ENCODE data around the gene CDS1.

The CDS1 gene

DNA sequence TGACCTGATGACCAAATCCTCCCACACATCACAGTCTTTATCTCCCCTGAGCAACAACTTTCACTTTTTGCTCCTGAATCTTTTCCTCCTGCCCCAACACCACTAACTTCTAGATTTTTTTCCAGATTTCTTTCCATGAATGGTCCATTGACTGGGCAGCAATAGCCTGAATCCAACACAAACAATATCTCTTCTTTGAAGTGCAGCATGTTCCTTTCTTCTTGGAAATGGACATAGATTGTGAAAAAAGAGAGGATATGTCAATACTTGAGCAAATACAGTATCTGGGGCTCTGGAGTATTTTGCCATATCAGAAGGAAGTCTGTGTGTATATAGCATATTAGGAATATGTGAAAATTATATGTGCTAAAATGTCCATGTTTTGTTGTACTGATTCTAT is 55.2 kb downstream of the CDS1 start:
- H3K36me3 ChIP-seq (ENCODE audit: control insufficient read depth in 2 of 2, insufficient read depth in 2 of 2, low read length in 2 of 2): peaks cover 5 to 13% of the 10 kb centered on the region in 2 donors
- H3K9me3 ChIP-seq (ENCODE audit: control insufficient read depth in 2 of 2, low read length in 2 of 2): no peaks in the 10 kb centered on the region
- no peak overlapping the region for H3K27ac ChIP-seq (ENCODE audit: low read depth in 2 of 2, low read length in 2 of 2)
- H3K4me1 ChIP-seq (ENCODE audit: control insufficient read depth in 2 of 2, insufficient read depth in 2 of 2, low read length in 2 of 2): no peaks in the 10 kb centered on the region
- no peaks in the 10 kb centered on the region for H3K27me3 ChIP-seq (ENCODE audit: control insufficient read depth in 2 of 2, insufficient read depth in 2 of 2, low read length in 2 of 2)
- no peak overlapping the region for H3K4me3 ChIP-seq (ENCODE audit: low read length in 2 of 2)
- no peak overlapping the region for H3K9ac ChIP-seq (ENCODE audit: low read depth in 1 of 2, low read length in 2 of 2)

DNA sequence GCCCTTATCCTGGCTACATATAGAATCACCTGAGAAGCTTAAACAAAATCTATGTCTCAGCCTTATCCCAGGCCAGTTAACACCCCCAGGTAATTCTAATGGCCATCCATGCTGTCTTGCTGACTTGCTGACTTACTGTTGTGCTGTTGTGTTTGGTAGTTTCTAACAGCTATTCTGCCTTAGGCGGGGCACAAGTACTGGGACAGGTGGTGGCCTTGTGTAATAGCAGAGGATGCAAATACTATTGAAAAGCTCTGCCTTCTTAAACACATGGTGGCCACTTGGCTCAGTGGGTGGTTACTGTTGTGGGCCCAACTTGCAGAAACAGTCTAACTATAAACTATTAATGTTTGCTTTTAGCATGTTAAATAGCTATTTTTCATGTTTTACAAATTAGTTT is 56.2 kb downstream of the CDS1 start:
- Histone ChIP-seq H3K36me3 (ENCODE audit: control insufficient read depth in 2 of 2, insufficient read depth in 2 of 2, low read length in 2 of 2) (peaks cover 5 to 17% of the 10 kb centered on the region in 2 donors), H3K9me3 (ENCODE audit: control insufficient read depth in 2 of 2, low read length in 2 of 2) (no peaks in the 10 kb centered on the region), H3K27me3 (ENCODE audit: control insufficient read depth in 2 of 2, insufficient read depth in 2 of 2, low read length in 2 of 2) (no peaks in the 10 kb centered on the region), H3K4me3 (ENCODE audit: low read length in 2 of 2) (no peak overlapping the region), H3K27ac (ENCODE audit: low read depth in 2 of 2, low read length in 2 of 2) (no peak overlapping the region), H3K4me1 (ENCODE audit: control insufficient read depth in 2 of 2, insufficient read depth in 2 of 2, low read length in 2 of 2) (no peaks in the 10 kb centered on the region), H3K9ac (ENCODE audit: low read depth in 1 of 2, low read length in 2 of 2) (no peak overlapping the region)

DNA sequence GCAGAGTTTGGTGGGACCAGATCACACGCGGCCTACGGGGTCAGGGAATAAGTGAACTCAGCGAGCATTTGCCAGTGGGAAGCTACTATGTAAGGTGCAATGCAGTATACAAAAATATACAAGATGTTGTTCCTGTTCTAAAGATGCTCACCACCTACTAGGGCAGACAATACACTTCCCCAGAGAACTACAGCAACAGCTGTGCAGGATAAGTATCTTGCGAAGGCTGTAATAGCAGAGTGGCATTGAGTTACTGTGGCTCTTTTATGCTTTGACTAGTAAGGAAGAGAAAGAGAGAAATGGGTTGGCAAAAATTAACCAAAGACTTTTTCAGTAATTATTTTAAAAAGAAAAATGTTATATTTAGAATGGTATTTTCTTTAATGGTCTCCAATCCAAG is 61.2 kb downstream of the CDS1 start:
- Histone ChIP-seq H3K27ac (ENCODE audit: low read depth in 2 of 2, low read length in 2 of 2) (no peak overlapping the region), H3K4me1 (ENCODE audit: control insufficient read depth in 2 of 2, insufficient read depth in 2 of 2, low read length in 2 of 2) (peaks cover 0 to 13% of the 10 kb centered on the region in 2 donors)

DNA sequence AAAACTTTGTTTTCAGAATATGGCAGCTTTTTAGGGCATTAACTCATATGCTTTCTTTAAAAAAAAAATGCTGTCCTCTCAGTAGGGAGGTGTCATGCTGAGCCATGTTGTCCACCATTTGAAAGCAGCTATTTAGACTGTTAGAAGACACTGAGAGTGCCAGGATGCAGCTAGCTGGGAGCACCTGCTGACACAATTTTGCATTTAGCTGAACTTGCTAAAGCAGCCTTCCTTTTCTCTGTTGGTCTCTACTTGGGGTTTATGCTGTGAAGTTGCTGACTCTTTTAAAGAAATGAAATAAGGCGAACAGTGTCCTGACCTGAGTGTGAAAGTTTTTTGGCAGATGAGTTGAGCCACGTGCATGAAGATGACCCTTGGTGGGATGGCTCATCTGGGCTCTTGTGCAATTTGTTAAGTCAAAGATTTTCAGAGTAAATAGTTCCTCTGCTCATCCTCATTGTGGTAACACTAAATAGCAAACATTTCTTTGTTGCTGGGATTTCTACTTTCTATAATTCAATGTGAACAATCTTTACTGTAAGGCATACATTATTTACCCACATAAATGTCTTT is 64.5 kb downstream of the CDS1 start:
- Histone ChIP-seq H3K9ac (ENCODE audit: low read depth in 1 of 2, low read length in 2 of 2) (no peak overlapping the region), H3K27ac (ENCODE audit: low read depth in 2 of 2, low read length in 2 of 2) (no peak overlapping the region), H3K4me1 (ENCODE audit: control insufficient read depth in 2 of 2, insufficient read depth in 2 of 2, low read length in 2 of 2) (peaks cover 5 to 20% of the 10 kb centered on the region in 2 donors), H3K4me3 (ENCODE audit: low read length in 2 of 2) (no peak overlapping the region), H3K36me3 (ENCODE audit: control insufficient read depth in 2 of 2, insufficient read depth in 2 of 2, low read length in 2 of 2) (peaks cover 0 to 8% of the 10 kb centered on the region in 2 donors), H3K9me3 (ENCODE audit: control insufficient read depth in 2 of 2, low read length in 2 of 2) (no peaks in the 10 kb centered on the region), H3K27me3 (ENCODE audit: control insufficient read depth in 2 of 2, insufficient read depth in 2 of 2, low read length in 2 of 2) (no peaks in the 10 kb centered on the region)

More for the DNA sequence above, 61.2 kb downstream of the CDS1 start:
- Histone ChIP-seq H3K4me3 (ENCODE audit: low read length in 2 of 2) (no peak overlapping the region), H3K9me3 (ENCODE audit: control insufficient read depth in 2 of 2, low read length in 2 of 2) (no peaks in the 10 kb centered on the region), H3K36me3 (ENCODE audit: control insufficient read depth in 2 of 2, insufficient read depth in 2 of 2, low read length in 2 of 2) (peaks cover 5 to 15% of the 10 kb centered on the region in 2 donors), H3K27me3 (ENCODE audit: control insufficient read depth in 2 of 2, insufficient read depth in 2 of 2, low read length in 2 of 2) (no peaks in the 10 kb centered on the region), H3K9ac (ENCODE audit: low read depth in 1 of 2, low read length in 2 of 2) (no peak overlapping the region)

DNA sequence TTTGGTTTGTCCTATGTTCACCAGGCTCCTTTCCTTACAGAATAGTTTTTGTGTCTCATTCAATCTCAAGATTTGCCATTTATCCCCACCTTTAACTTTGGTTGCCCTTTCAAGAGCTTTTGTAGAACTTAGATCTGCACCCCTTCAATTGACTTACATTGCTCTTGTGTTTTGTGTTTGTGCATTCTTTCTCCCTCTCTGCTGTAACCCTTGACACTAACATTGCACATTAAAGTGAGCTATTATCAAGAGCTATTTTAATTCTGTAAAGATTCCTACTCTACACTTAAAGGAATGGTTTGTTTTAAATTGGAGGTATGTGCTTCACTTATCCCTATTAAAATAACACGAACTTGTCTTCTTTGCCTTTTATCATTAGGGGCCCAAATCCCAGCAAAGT is 65.3 kb downstream of the CDS1 start:
- peaks cover 0 to 7% of the 10 kb centered on the region in 2 donors for H3K36me3 ChIP-seq (ENCODE audit: control insufficient read depth in 2 of 2, insufficient read depth in 2 of 2, low read length in 2 of 2)
- peak overlapping the region in 1 of 2 donors; percentile 9 for H3K9ac ChIP-seq (ENCODE audit: low read depth in 1 of 2, low read length in 2 of 2)
- H3K27me3 ChIP-seq (ENCODE audit: control insufficient read depth in 2 of 2, insufficient read depth in 2 of 2, low read length in 2 of 2): no peaks in the 10 kb centered on the region
- H3K9me3 ChIP-seq (ENCODE audit: control insufficient read depth in 2 of 2, low read length in 2 of 2): no peaks in the 10 kb centered on the region
- no peak overlapping the region for H3K4me3 ChIP-seq (ENCODE audit: low read length in 2 of 2)
- H3K4me1 ChIP-seq (ENCODE audit: control insufficient read depth in 2 of 2, insufficient read depth in 2 of 2, low read length in 2 of 2): peaks cover 5 to 20% of the 10 kb centered on the region in 2 donors
- peak overlapping the region; percentile 46 to 69 for H3K27ac ChIP-seq (ENCODE audit: low read depth in 2 of 2, low read length in 2 of 2)

DNA sequence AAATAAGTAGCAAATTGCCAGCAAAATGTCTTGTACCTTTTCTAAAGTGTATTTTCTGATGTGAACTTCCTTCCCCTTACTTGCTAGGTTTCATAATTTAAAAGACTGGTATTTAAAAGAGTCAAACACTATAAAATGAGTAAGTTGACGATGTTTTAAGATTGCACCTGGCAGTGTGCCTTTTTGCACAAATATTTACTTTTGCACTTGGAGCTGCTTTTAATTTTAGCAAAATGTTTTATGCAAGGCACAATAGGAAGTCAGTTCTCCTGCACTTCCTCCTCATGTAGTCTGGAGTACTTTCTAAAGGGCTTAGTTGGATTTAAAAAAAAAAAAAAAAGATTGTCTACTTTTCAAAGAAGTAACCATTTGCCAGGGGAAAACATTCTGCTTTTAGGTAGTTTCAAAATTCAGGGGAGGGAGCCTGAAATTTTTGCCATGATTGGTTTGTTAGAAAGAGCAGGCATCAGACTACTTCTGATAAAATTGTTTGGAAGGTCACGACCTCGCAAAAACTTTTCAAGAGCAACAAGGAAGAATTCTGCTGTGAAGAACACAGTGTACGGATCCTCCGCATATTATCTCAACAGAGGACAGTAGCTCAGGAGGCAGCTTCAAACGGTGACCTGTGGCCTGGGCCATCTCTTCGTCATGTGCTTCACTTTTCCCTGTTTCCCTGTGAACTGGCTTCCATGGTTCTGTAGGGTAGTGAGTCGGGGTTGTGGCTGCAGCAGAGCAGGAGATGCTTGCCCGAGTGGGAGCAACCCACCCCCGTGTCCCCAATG is 66.1 kb downstream of the CDS1 start:
- no peak overlapping the region for H3K4me3 ChIP-seq (ENCODE audit: low read length in 2 of 2)
- peaks cover 5 to 20% of the 10 kb centered on the region in 2 donors for H3K4me1 ChIP-seq (ENCODE audit: control insufficient read depth in 2 of 2, insufficient read depth in 2 of 2, low read length in 2 of 2)
- H3K27me3 ChIP-seq (ENCODE audit: control insufficient read depth in 2 of 2, insufficient read depth in 2 of 2, low read length in 2 of 2): no peaks in the 10 kb centered on the region
- peak overlapping the region in 1 of 2 donors; percentile 23 for H3K9ac ChIP-seq (ENCODE audit: low read depth in 1 of 2, low read length in 2 of 2)
- peaks cover 0 to 4% of the 10 kb centered on the region in 2 donors for H3K36me3 ChIP-seq (ENCODE audit: control insufficient read depth in 2 of 2, insufficient read depth in 2 of 2, low read length in 2 of 2)
- no peaks in the 10 kb centered on the region for H3K9me3 ChIP-seq (ENCODE audit: control insufficient read depth in 2 of 2, low read length in 2 of 2)
- H3K27ac ChIP-seq (ENCODE audit: low read depth in 2 of 2, low read length in 2 of 2): peak overlapping the region; percentile 65 to 79

DNA sequence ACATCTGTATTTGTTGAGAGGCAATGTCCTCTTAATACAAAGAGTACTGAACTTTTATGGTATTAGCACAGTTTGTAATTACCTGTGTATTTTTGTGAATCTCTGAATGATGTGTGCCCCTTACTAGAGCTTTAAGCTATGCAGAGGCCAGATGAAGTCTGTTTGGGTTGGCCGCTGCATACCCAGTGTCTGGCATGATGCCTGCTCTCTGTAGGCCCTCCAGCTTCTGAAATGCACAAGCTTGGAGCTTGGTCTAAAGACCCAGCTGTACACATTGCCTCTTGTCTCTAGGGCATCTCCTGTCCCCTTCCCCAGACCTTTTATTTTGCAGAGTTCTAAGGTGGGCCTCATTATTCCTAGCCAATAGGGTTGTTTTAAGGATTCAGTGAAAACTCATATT is 68.6 kb downstream of the CDS1 start:
- no peaks in the 10 kb centered on the region for H3K27me3 ChIP-seq (ENCODE audit: control insufficient read depth in 2 of 2, insufficient read depth in 2 of 2, low read length in 2 of 2)
- H3K9ac ChIP-seq (ENCODE audit: low read depth in 1 of 2, low read length in 2 of 2): no peak overlapping the region
- H3K27ac ChIP-seq (ENCODE audit: low read depth in 2 of 2, low read length in 2 of 2): no peak overlapping the region
- H3K9me3 ChIP-seq (ENCODE audit: control insufficient read depth in 2 of 2, low read length in 2 of 2): no peaks in the 10 kb centered on the region
- H3K36me3 ChIP-seq (ENCODE audit: control insufficient read depth in 2 of 2, insufficient read depth in 2 of 2, low read length in 2 of 2): peaks cover 0 to 4% of the 10 kb centered on the region in 2 donors
- H3K4me1 ChIP-seq (ENCODE audit: control insufficient read depth in 2 of 2, insufficient read depth in 2 of 2, low read length in 2 of 2): peaks cover 5 to 20% of the 10 kb centered on the region in 2 donors
- H3K4me3 ChIP-seq (ENCODE audit: low read length in 2 of 2): no peak overlapping the region

DNA sequence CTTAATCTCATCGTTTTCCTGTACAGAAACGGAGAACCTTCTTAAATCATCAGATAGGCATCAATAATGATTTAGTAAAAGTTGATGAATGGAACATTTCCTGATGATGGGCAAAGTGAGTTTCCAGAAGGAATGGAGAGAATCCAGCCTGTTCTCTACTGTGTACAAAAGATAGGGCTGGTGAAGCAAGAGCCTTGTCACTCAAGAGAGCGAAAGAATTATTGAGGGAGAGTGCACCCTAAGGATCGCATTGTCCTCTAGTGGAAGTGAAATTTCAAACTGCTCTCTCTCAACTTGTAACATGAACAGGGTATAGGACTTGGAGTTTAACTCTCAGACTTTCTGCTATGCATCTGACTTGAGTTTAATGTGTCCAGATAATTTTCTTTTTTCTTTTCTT is 69.6 kb downstream of the CDS1 start:
- Histone ChIP-seq H3K27ac (ENCODE audit: low read depth in 2 of 2, low read length in 2 of 2) (no peak overlapping the region), H3K36me3 (ENCODE audit: control insufficient read depth in 2 of 2, insufficient read depth in 2 of 2, low read length in 2 of 2) (peaks cover 0 to 4% of the 10 kb centered on the region in 2 donors), H3K9me3 (ENCODE audit: control insufficient read depth in 2 of 2, low read length in 2 of 2) (no peaks in the 10 kb centered on the region), H3K9ac (ENCODE audit: low read depth in 1 of 2, low read length in 2 of 2) (no peak overlapping the region), H3K4me1 (ENCODE audit: control insufficient read depth in 2 of 2, insufficient read depth in 2 of 2, low read length in 2 of 2) (peaks cover 5 to 19% of the 10 kb centered on the region in 2 donors), H3K27me3 (ENCODE audit: control insufficient read depth in 2 of 2, insufficient read depth in 2 of 2, low read length in 2 of 2) (no peaks in the 10 kb centered on the region), H3K4me3 (ENCODE audit: low read length in 2 of 2) (no peak overlapping the region)

DNA sequence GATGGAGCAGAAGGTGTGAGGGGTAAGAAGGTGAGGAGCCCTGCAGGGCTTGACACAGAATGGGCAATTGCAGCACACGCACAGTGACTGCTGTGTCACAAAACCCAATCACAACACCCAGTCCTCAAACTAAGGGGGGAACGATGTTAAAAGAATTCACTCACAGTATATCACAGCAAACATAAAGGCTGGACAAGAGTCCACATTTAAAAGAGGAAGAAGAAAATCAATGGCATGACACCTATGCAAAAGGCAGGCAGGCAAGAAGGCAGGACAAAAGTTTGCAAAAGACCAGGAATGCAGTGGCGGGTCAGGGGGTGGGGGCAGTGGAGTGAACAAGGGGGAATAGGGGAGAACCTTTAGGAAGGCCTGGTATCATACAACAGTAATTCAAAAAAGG is 77.7 kb downstream of the CDS1 start:
- no peak overlapping the region for H3K9ac ChIP-seq (ENCODE audit: low read depth in 1 of 2, low read length in 2 of 2)
- no peak overlapping the region for H3K4me3 ChIP-seq (ENCODE audit: low read length in 2 of 2)
- H3K4me1 ChIP-seq (ENCODE audit: control insufficient read depth in 2 of 2, insufficient read depth in 2 of 2, low read length in 2 of 2): peaks cover 2 to 17% of the 10 kb centered on the region in 2 donors
- no peaks in the 10 kb centered on the region for H3K9me3 ChIP-seq (ENCODE audit: control insufficient read depth in 2 of 2, low read length in 2 of 2)
- no peak overlapping the region for H3K27ac ChIP-seq (ENCODE audit: low read depth in 2 of 2, low read length in 2 of 2)
- H3K36me3 ChIP-seq (ENCODE audit: control insufficient read depth in 2 of 2, insufficient read depth in 2 of 2, low read length in 2 of 2): no peaks in the 10 kb centered on the region
- H3K27me3 ChIP-seq (ENCODE audit: control insufficient read depth in 2 of 2, insufficient read depth in 2 of 2, low read length in 2 of 2): no peaks in the 10 kb centered on the region

DNA sequence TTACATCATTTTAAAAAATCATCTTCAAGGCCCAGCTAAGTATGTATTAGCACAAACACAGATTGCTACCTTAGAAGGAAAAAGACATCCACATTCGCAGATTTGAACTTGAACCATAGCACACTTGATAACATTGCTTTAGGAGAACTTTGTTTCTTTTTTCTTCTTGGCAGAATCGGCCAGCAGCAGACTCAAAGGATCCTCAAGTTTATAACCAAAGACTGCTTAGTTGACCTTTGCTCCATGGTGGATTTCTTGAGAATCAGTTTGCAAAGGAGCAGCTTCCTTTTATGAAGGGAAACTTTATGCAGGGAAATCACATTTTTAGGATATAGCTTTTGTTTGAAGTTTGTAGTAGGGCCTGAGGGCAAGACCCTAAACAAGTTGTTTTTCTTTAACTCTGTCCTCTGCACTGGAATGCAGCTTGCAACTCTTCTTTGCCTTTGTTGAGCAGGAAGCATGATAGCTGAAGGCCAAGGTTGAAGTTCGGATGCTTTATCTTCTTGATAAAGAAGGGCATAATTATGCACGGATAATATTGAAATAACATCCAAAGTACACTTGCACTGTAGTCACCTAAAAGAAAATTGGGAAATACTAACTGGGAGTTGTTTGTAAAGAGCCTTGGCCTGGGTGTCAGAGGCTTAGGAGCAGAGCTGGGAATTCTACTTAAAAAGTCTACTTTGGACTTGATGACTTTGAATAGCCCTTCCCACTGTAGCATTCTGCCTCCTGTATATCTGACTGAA is 78.4 kb downstream of the CDS1 start:
- Histone ChIP-seq H3K4me1 (ENCODE audit: control insufficient read depth in 2 of 2, insufficient read depth in 2 of 2, low read length in 2 of 2) (peaks cover 2 to 17% of the 10 kb centered on the region in 2 donors), H3K27ac (ENCODE audit: low read depth in 2 of 2, low read length in 2 of 2) (no peak overlapping the region)

More for the DNA sequence above, 78.4 kb downstream of the CDS1 start:
- Histone ChIP-seq H3K27me3 (ENCODE audit: control insufficient read depth in 2 of 2, insufficient read depth in 2 of 2, low read length in 2 of 2) (no peaks in the 10 kb centered on the region), H3K9me3 (ENCODE audit: control insufficient read depth in 2 of 2, low read length in 2 of 2) (no peaks in the 10 kb centered on the region), H3K36me3 (ENCODE audit: control insufficient read depth in 2 of 2, insufficient read depth in 2 of 2, low read length in 2 of 2) (no peaks in the 10 kb centered on the region), H3K4me3 (ENCODE audit: low read length in 2 of 2) (no peak overlapping the region), H3K9ac (ENCODE audit: low read depth in 1 of 2, low read length in 2 of 2) (no peak overlapping the region)

Data from mucosa of rectum (tissue), 2 donors.